Fibroblast of lung (primary cell): ENCODE results near the gene USP31. TPM values are rescaled to one million over a fixed set of nuclear protein-coding genes. Genes with fewer than 3 reads are reported as not detected.

ENCODE experiments used
- DNase-seq, 2 donors: peaks; one replicate each; pipeline versions ENCODE4 v3.0.0 to v3.0.0-alpha.2; 2010; ENCODE audit warnings: low read depth in 2 of 2
- H2AFZ ChIP-seq: 2 replicates; pipeline ENCODE4 v1.5.1; 2012; ENCODE audit warnings: low read length, control low read depth, inconsistent platforms
- H3K27ac ChIP-seq: 2 replicates; pipeline ENCODE4 v1.5.1; 2011; ENCODE audit warnings: low read length, control low read depth; ENCODE audit not compliant: insufficient read depth
- H3K27me3 ChIP-seq: 2 replicates; pipeline ENCODE4 v1.5.1; 2011; ENCODE audit warnings: mild to moderate bottlenecking, low read length; ENCODE audit not compliant: control insufficient read depth, insufficient read depth
- H3K36me3 ChIP-seq: 2 replicates; pipeline ENCODE4 v1.5.1; 2011; ENCODE audit warnings: low read length; ENCODE audit not compliant: control insufficient read depth, insufficient read depth
- H3K4me1 ChIP-seq: 2 replicates; pipeline ENCODE4 v1.5.1; 2011; ENCODE audit warnings: low read length; ENCODE audit not compliant: control insufficient read depth, insufficient read depth; ENCODE audit errors: extremely low read depth
- H3K4me2 ChIP-seq: 2 replicates; pipeline ENCODE4 v1.5.1; 2011; ENCODE audit warnings: low read length, control low read depth; ENCODE audit not compliant: insufficient read depth; ENCODE audit errors: extremely low read depth
- H3K4me3 ChIP-seq, 4 experiments: fragments of 200-600 bp in 1 of 4; sonication (generic) in 1 of 4; replicated peaks in 1 of 4; 2 replicates each; pipeline ENCODE4 v1.5.1; 2011 to 2016; ENCODE audit warnings: low read length in 4 of 4, low read depth in 3 of 4, mild to moderate bottlenecking in 3 of 4, control low read depth in 2 of 4, inconsistent platforms in 1 of 4, mixed read lengths in 1 of 4; ENCODE audit not compliant: insufficient read depth in 1 of 4; ENCODE audit errors: control extremely low read depth in 1 of 4
- H3K79me2 ChIP-seq: 2 replicates; pipeline ENCODE4 v1.5.1; 2012; ENCODE audit warnings: mild to moderate bottlenecking, low read length, inconsistent platforms; ENCODE audit not compliant: control insufficient read depth, insufficient read depth
- H3K9ac ChIP-seq: 2 replicates; pipeline ENCODE4 v1.5.1; 2011; ENCODE audit warnings: mild to moderate bottlenecking, low read length, control low read depth; ENCODE audit not compliant: insufficient read depth
- H3K9me3 ChIP-seq: 2 replicates; pipeline ENCODE4 v1.5.1; 2012; ENCODE audit warnings: low read depth, low read length; ENCODE audit not compliant: control insufficient read depth, insufficient read depth
- H4K20me1 ChIP-seq: 2 replicates; pipeline ENCODE4 v1.5.1; 2011; ENCODE audit warnings: low read length; ENCODE audit not compliant: control insufficient read depth, insufficient read depth; ENCODE audit errors: extremely low read depth
- CTCF ChIP-seq, 2 donors: IDR thresholded peaks in 1 of 2; conservative IDR thresholded peaks in 1 of 2; 1 replicate in 1 of 2; 2 replicates in 1 of 2; pipeline ENCODE4 v1.5.1; 2011 to 2012; ENCODE audit warnings: low read length in 2 of 2, control low read depth in 1 of 2, inconsistent platforms in 1 of 2, low read depth in 1 of 2, mild to moderate bottlenecking in 1 of 2
- EZH2 ChIP-seq: IDR thresholded peaks from 2 replicates; pipeline ENCODE4 v1.5.1; 2012; ENCODE audit warnings: low read length, control low read depth, mild to moderate bottlenecking; ENCODE audit errors: missing control alignments
- polyA plus RNA-seq, 2 donors: library from polyadenylated mRNA; depleted of rRNA in 1 of 2; stranded (reverse) in 1 of 2; unstranded in 1 of 2; fragments of >200 nt; gene quantifications; 2 replicates each; pipeline ENCODE4 v1.2.1, GENCODE V29; 2011 to 2012; ENCODE audit warnings: missing spikeins in 1 of 2
- total RNA-seq: library from RNA; depleted of rRNA; stranded (reverse); fragments of >200 nt; gene quantifications from 2 replicates; pipeline ENCODE4 v1.2.1, GENCODE V29; 2014

USP31 gene
- total and polyA plus RNA-seq, 2 donors (not counting 1 experiment from before 2014, with no cell fraction given), result 4.8 to 5.8 TPM

DNA sequence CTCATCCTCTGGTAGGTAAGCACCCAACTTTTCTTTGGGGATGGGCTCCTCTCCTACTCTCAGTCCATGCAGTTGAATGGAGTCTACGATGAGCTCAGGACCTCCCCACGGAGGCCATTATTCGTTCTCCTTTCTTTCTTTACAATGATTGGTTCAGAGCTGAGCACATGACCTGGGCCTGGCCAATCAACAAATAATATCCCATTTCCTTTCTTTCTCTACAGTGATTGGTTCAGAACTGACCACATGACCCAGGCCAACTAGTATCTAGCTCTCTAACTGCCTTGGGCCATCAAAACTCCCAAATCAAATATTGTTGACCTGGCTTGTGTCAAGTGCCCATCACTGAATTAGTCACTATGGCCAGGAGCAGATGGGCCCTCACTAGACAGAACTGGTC lies 129.2 kb downstream of the USP31 start:
- H3K27ac ChIP-seq, result no peak overlapping the region
- no peaks in the 10 kb centered on the region for H3K9me3 ChIP-seq
- H3K4me3 ChIP-seq, result no peak overlapping the region
- DNase-seq, result no peak
- no peak overlapping the region for H2AFZ ChIP-seq
- H3K36me3 ChIP-seq, result no peaks in the 10 kb centered on the region
- no peaks in the 10 kb centered on the region for H3K79me2 ChIP-seq
- H3K9ac ChIP-seq, result no peak overlapping the region
- no peaks in the 10 kb centered on the region for H4K20me1 ChIP-seq
- no peak overlapping the region for H3K4me2 ChIP-seq
- no peak for TF ChIP-seq CTCF (conservative IDR thresholded peaks at IDR 0.05 in 1 of 2, IDR thresholded peaks at IDR 0.05 in 1 of 2; ENCODE audit: low read depth in 1 of 2, low read length in 2 of 2)
- TF ChIP-seq EZH2, result no peak
- no peaks in the 10 kb centered on the region for H3K27me3 ChIP-seq
- H3K4me1 ChIP-seq, result no peaks in the 10 kb centered on the region

GRCh38 chr16:23016368-23016767 lies 132.9 kb downstream of the USP31 start:
- no peaks in the 10 kb centered on the region for H3K79me2 ChIP-seq
- no peak overlapping the region for H2AFZ ChIP-seq
- no peak overlapping the region for H3K4me2 ChIP-seq
- no peaks in the 10 kb centered on the region for H3K9me3 ChIP-seq
- no peaks in the 10 kb centered on the region for H4K20me1 ChIP-seq
- no peaks in the 10 kb centered on the region for H3K36me3 ChIP-seq
- H3K27me3 ChIP-seq, result no peaks in the 10 kb centered on the region
- H3K27ac ChIP-seq, result no peak overlapping the region
- no peaks in the 10 kb centered on the region for H3K4me1 ChIP-seq
- no peak overlapping the region for H3K9ac ChIP-seq
- TF ChIP-seq EZH2 (no peak), CTCF (conservative IDR thresholded peaks at IDR 0.05 in 1 of 2, IDR thresholded peaks at IDR 0.05 in 1 of 2; ENCODE audit: low read depth in 1 of 2, low read length in 2 of 2) (no peak)
- no peak overlapping the region for H3K4me3 ChIP-seq
- DNase-seq, result no peak

DNA sequence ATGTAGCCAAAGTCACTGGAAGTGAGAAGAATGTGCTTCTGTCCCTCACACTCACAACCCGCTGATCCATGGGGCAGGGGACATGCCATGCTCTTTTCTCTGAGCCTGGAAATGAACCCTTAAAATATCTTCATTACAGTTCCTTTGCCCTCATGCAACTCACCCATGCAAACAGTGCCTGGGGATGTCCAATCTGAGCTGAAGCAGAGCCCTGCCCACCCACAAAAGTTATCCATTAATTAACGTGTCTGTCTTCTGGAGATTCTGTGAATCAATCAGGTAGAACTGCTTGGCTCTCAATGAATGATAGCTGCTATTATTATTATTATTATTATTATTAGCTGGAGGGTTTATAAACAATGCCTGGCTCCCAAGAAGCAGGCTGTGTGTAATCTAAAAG lies 133.7 kb downstream of the USP31 start:
- Histone ChIP-seq H4K20me1 (no peaks in the 10 kb centered on the region), H3K4me3 (no peak overlapping the region), H3K36me3 (no peaks in the 10 kb centered on the region), H3K9ac (no peak overlapping the region), H3K4me1 (no peaks in the 10 kb centered on the region), H3K9me3 (no peaks in the 10 kb centered on the region), H3K79me2 (no peaks in the 10 kb centered on the region), H3K27ac (no peak overlapping the region), H2AFZ (no peak overlapping the region), H3K4me2 (no peak overlapping the region), H3K27me3 (no peaks in the 10 kb centered on the region)
- TF ChIP-seq EZH2, result no peak
- no peak for TF ChIP-seq CTCF (conservative IDR thresholded peaks at IDR 0.05 in 1 of 2, IDR thresholded peaks at IDR 0.05 in 1 of 2; ENCODE audit: low read depth in 1 of 2, low read length in 2 of 2)
- DNase-seq, result no peak
